Fibroblast of the conjunctiva (primary cell): Measurements from ENCODE around the gene ABHD2.
"Not testable (repeated sequence)": the region's sequence is repeated elsewhere in the genome, so short reads cannot be mapped to it uniquely, and the experiment has no call there.

Experiments used
- DNase-seq: peaks from one replicate; pipeline ENCODE4 v3.0.0-alpha.2; 2010; ENCODE audit warnings: low read depth

ABHD2 gene, protein sequence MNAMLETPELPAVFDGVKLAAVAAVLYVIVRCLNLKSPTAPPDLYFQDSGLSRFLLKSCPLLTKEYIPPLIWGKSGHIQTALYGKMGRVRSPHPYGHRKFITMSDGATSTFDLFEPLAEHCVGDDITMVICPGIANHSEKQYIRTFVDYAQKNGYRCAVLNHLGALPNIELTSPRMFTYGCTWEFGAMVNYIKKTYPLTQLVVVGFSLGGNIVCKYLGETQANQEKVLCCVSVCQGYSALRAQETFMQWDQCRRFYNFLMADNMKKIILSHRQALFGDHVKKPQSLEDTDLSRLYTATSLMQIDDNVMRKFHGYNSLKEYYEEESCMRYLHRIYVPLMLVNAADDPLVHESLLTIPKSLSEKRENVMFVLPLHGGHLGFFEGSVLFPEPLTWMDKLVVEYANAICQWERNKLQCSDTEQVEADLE

DNA sequence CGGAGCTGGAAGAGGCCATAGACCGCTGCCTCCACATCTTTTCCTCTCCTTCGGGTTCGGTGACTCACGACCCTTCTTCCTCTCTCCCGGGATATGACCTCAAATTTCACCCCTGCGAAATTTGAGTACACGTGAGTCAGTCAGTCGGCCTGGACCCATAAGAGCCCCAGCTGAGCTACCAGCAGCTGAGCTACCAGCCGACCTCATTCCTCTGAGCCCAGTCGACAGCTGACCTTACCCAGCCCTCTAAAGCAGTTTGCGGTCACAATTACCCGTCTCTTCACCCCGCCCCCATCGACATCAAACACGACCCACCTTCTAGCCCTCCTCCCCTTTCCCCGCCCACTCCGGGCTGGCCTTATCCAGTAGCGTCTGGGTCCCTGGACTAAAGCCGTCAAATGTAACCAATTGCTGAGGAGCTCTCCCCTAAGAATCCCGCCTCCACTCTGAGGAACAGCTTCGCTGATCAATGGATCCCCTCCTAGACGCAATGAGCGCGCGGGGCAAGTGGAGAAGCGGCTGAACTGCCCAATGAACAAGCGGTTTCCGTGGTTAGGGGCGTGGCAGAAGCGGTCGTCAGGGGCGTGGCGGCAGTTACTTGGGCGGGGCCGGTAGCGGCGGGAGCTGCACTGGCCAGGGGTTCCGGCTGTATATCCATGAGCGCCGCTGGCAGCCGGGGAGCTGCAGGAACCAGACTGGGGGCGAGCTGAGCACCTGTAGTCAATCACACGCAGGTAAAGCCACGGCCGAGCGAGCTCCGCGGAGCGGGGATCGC, at the start of gene ABHD2:
ABHD2 (plus strand) TSS at position 627 of the 775 bp plus-strand sequence. CDS start 27,872 bp downstream, outside the sequence.
- DNase-seq: peak; percentile 100

DNA sequence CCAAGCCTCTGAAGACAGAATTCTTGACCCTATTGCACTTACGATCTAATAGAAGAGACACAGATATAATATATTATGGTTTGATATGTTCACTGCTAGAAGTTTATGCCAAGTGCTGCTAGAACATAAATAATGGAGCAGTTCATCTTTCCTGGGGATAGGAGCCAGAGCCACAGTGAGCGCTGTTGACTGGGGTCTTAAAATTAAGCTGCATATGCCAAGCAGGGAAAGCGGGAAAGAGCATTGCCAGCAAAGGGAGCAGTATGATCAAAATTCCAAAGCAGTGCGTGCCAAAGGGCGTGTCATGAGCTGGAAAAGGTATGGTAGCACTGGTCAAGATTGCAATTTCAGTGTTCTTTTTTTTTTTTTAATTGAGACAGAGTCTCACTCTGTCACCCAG, 49.1 kb upstream of the ABHD2 start:
- no peak for DNase-seq

DNA sequence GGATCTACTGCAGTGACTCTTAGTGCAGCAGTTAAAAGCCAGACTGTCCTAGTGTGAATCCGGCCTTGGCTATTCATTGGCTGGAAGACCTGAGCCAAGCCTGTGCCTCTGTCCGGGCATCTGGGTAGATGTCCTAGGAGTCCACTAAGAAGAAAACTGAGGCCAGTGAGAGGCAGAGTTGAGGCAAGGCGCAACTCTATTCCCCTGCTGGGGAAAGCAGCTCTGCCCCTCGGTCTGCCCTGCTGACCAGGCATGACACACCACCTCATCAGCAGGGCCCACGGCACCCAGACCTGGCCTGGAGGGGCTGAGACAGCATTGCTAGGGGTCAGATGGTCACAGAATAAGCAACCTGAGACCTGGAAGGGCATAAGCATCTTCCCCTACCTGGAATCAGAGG, 46.7 kb upstream of the ABHD2 start:
- DNase-seq: no peak

DNA sequence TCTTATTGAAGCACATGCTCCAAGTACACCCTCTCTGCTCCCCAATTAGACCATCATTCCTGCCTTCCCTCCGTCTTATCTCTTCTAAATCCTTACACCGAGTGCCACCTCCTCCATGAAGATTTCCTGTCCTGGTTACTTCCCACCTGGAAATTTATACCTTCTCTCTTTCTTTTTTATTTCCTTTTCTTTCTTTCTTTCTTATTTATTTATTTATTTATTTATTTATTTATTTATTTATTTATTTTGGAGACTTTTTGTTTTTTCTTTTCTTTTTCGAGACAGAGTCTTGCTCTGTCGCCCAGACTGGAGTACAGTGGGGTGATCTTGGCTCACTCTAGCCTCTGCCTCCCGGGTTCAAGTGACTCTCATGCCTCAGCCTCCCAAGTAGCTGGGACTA, 45.9 kb upstream of the ABHD2 start:
- DNase-seq: no peak

DNA sequence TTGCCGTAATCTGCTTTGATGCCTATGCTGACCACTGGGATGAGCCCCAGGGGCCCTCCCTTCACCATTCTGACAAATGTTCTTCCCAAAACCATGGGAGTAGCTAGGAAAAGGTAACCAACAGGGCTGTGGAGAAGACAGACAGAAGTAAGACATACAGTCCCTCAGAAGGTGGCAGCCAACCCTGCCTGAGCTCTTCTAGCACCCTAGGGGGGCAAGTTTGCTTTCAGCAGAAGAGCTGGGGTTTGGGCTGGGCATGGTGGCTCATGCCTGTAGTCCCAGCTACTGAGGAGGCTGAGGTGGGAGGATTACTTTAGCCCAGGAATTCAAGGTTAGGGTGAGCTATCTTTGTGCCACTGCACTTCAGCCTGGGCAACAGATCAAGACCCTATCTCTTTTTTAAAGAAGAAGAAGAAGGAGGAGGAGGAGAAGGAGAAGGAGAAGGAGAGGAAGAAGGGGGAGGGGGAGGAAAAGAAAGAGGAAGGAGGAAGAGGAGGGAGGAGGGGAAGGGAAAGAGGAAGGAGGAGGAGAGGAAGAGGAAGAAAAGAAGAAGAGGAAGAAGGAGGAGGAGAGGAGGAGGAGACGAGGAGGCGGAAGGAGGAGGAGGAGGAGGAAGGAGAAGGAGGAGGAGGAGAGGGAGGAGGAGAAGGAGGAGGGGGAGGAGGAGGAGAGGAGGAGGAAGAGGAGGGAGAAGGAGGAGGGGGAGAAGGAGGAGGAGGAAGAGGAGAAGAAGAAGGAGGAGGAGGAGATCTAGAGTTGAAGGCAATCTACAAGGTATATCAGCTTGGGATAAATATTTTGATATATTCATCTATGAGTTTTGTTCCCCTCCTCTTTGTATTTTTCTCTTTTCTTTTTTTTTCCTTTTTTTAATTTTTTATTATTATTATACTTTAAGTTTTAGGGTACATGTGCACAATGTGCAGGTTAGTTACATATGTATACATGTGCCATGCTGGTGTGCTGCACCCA, 44.9 kb upstream of the ABHD2 start:
- no peak for DNase-seq

DNA sequence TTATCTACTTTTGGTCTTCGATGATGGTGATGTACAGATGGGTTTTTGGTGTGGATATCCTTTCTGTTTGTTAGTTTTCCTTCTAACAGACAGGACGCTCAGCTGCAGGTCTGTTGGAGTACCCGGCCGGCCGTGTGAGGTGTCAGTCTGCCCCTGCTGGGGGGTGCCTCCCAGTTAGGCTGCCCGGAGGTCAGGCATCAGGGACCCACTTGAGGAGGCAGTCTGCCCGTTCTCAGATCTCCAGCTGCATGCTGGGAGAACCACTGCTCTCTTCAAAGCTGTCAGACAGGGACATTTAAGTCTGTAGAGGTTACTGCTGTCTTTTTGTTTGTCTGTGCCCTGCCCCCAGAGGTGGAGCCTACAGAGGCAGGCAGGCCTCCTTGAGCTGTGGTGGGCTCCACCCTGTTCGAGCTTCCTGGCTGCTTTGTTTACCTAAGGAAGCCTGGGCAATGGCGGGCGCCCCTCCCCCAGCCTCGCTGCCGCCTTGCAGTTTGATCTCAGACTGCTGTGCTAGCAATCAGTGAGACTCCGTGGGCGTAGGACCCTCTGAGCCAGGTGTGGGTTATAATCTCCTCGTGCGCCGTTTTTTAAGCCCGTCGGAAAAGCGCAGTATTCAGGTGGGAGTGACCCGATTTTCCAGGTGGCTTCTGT, 39.1 kb upstream of the ABHD2 start:
- not testable (repeated sequence) for DNase-seq

DNA sequence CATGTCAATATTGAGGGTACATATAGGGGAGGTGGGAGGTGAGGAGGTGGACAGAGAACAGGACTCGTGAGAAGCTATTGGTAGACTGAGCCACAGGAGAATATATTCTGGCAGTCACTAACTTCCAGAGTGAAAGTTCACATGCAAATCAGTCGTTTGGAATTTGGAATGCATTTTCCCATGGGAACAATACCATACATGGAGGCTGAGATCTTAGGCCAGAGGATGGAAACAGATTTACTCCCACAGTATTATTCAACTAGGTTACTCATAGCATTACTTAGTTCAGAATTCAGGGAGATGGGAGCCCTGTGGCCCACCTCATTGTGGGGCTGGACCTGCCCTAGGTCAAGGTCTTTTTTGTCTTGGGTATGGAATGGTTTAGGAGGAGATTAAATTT, 36.4 kb upstream of the ABHD2 start:
- peak; percentile 70 for DNase-seq

DNA sequence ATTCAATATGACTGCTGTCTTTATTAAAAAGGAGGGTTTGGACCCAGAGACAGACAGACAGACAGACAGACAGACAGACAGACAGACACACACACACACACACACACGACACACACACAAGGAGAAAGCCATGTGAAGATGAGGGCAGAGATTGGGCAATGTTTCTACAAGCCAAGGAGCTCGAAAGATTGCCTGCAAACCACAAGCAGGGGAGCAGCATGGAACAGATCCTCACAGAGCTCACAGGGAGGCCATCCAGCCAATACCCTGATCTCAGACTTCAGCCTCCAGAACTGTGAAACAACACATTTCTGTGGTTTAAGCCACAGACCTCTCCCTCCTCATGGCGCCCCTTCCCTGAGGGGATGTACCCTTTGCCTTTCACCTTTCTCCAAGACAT, 35.8 kb upstream of the ABHD2 start:
- DNase-seq: peak; percentile 78

DNA sequence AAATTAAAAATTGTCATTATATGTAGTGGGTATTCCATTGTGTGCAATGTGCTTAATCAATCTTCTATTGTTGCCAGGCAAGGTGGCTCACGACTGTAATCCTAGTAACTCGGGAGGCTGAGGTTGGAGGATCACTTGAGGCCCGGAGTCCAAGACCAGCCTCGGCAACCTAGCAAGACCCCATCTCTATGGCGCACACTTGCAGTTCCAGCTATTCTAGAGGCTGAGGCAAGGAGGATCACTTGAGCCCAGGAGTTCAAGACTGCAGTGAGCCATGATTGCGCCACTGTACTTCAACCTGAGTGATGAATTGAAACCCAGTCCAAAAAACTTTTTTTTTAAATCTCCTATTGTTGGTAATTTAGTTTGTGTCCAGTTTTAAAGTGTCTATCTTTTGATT, 33.4 kb upstream of the ABHD2 start:
- DNase-seq: no peak

DNA sequence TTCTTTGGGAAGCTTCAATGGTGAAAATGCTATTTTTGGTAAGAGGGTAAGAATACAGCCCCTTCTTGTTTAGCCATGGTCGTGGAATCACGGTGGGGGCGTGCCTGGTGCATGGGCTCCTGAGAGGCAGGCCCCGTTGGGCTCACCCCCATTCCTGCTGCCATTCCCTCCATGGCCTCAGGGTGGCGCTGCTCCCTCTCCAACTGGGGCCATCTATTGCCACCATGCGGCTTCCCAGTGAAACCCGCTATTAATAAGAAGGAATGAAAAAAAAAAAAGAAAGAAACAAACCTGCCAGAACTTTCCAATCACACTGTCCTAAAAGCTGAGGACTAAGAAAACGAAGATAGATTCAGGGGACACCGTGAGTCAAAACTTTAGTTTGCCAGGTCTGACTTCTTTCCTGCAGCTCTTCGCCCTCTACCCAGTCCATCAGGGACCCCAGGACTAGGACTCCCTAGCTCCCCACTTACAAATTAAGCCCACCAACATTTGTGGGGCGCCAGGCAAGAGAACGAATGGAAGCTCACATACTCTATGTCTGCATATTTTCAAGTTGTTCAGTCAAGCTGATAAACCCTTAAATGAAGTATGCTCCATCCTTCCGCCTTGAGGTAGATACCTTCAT, 30.6 kb upstream of the ABHD2 start:
- DNase-seq: peak; percentile 45

DNA sequence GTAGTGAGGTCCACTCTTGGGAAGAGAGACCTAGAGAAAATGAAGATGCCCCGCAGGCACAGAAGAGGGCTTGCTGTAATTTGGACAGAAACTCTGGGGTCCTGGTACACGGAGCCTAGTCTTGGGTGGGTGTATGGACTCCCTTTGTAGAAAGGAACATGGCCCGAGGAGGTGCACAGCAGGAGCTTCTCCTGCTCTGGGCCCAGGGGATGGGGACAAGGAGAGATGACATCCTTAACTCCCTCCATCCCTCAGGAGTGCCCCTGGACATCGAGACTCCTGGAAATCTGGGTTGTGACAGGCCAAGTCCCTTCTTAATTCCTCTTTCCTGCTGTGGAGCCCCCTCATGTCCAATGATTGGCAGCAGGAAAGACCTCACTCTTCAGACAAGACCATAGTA, 29.9 kb upstream of the ABHD2 start:
- no peak for DNase-seq

DNA sequence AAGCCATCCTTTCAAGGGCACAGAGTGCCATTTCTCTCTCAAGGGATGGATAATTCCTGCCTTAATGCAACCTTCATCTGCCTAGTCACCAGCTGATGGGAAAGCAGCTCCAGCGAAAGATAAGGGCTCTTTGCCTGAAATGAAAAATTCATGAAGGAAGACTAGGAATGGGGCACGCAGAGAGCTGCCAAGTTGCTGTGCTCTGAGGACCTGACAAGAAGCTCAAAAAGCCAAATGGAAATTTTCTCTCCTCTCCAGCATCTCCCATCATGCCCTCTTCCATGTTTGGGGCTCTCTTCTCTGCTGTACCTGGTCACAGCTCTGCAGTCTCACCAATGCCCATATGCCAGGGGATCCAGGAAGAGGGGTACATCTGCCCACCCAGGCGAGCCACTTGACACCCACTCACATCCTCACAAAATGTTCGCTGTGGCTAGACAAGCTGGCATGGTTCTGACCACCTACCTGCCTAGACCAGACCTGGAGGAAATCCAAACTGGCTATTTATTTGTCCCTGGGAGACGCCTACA, 29.3 kb upstream of the ABHD2 start:
- no peak for DNase-seq

DNA sequence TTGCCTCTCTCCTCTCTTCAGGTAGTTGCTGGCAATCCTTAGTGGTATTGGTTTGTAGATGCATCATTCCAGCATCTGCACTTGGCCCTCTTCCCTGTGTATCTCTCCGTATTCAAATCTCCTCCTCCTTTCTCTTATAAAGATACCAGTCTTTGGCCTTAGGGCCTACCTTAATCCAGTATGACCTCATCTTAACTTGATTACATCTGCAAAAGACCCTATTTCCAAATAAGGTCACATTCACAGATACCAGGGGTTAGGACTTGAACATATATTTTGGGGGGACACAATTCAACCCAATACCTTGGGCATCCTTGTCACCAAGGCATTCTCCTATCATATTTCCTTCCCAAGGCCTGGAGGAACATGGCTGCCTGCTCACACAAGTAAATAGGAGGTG, 22.0 kb upstream of the ABHD2 start:
- DNase-seq: no peak

DNA sequence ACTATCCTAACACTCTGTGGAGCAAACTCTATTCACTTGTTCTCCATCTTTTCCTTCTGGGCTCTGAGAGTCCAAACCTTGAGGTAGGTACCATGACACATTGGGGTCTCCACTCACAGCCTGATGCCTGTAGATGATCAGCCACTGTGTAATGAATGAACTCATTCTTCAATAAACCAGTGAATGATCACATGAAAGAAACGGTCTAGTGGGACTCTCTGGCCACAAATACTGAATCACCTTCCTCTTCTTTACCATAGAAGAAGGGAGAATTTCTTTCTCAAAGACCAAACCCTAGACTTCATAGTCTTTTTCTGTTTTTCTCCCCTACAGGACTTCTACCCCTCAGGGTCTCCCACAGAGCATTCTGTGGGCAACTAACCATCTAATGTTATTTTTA, 20.5 kb upstream of the ABHD2 start:
- no peak for DNase-seq

DNA sequence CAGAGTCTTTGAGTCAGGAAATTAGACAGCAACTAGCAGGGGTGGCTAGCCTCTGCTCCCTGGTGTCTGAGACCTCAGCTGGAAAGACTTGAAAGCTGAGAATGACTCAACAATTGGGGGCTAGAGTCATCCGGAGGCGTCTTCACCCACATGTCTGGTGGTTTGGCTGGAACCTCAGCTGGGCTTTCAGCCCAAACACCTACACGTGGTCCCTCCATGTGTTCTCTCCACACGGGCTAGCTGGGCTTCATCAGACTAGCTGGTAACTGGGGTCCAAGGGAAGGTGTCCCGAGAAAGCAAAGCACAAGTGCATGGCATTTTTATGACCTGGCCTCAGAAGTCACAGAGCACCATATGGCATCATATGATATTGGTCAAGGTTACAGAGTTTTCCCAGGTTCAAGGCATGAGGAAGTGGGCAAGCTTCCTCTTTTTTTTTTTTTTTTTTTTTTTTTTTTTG, 19.9 kb upstream of the ABHD2 start:
- DNase-seq: peak; percentile 66

DNA sequence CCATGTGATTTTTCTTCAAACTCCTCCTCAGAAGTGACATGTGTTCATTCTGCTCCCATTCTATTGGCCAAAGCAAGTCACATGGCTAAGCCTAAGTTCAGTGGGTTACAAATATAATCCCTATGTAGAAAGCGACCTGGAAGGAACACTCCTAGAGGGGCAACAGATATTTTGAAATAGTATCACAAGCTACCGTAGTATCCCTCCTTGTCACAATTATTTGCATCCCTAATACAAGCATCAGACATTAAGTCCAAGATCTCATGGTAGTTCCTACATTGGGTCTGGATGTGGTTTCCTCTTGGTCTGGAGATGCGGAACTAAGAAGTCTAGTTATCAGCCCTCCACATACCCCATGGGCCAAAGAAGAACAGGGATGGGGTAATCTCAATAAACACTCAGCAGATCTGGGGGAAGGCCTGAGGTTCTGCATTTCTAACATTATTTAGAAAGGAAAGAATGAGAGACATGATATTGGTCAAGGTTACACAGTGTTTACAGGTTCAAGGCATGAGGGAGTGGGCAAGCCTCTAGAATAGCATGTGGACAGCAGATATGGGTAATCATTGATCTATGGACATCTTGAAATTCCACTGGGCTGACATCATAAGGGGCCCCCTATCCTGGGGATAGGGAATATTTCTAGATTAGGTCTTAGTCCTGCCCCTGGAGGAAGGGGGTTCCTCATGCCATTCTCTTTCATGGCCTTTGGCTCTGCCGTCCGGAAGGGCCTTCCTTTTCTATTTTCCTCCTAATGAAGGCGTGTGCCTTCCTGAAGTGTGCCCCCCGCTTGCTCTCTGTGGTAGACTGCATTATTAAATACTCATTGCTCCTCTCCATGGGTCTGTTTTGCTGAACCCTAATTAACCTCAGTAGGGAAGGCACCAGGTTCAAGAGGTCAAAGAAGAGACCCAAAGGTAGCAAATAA, 17.8 kb upstream of the ABHD2 start:
- no peak for DNase-seq

DNA sequence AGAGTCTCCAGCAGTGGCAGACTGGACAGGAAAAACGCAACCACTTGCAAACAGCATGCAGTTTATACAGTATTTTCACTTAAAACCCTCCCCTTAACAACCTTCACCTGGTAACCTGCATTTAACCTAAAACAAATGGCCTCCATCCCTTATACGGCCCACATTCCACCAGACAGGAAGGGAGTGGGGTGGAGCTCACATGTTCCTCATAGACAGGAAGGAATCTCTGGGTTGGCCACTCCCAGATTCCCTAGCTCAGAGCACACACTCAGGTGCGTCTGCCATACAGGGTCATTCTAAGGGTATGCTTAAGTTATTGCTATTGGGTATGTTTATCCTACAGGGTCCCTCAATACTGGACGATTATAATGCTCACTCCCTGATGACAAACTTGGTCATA, 16.8 kb upstream of the ABHD2 start:
- no peak for DNase-seq

DNA sequence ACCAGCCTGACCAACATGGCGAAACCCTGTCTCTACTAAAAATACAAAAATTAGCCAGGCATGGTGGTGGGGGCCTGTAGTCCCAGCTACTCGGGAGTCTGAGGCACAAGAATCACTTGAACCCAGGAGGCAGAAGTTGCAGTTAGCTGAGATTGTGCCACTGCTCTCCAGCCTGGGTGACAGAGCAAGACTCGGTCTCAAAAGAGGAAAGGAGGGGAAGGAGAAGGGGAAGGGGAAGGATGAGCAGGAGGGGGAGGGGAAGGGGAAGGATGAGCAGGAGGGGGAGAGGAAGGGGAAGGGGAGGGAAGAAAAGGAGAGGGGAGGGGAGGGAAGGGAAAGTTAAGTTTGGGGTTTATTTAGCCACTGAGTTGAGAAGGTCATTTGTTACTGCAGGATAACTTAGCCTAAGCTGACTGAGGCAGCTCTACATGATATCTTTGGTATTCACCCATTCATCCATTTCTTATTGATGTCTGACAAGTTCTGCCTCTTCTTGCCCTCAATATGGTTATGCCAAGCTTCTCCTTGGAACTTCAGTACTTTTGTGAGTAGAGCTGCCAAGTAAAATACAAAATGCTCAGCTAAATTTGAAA, 15.9 kb upstream of the ABHD2 start:
- DNase-seq: no peak

DNA sequence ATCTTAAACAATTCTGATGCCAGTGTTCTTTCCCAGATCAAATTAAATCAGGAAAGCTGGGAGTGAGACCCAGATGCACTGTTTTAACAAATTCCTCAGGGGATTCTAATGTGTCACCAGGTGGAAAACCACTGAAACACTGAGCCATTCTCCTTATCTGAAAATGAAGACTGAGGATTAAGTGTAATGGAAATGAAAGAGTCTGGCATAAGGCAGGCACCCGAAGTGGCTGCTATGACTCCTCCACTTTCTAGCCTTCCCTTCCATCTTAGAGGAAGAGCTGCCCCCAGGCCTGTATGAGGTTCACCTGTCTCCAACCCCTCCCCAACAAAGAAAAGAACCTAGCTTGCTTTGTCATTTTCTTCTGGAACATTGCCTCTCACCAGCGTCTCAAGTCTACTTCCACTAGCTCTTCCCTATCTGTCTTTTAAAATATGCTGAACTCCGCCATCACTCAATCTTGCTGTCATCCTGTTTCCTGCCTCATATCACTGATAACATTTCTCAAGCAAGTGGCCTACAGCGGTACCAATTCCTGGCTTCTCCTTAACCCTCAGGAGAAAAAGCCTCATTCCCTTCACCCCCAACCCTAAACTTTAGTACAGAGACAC, 13.7 kb upstream of the ABHD2 start:
- DNase-seq: no peak
